GM19397 (cell line): ENCODE data around the gene DELE1.
A peak's percentile ranks its signal among the peaks of the same experiment; 100 is the strongest.

ENCODE experiments used
- ATAC-seq: cut with Tn5 transposase; IDR thresholded peaks from one replicate; pipeline ENCODE4 v1.9.1; 2021; ENCODE audit warnings: mild to moderate bottlenecking, moderate library complexity; ENCODE audit not compliant: unreplicated experiment

Gene DELE1

GRCh38 chr5:141954194-141954593, 30.5 kb downstream of the DELE1 start:
- ATAC-seq = no peak

- no peak for ATAC-seq
Observed at GRCh38 chr5:141957367-141957996, 33.8 kb downstream of the DELE1 start.

- ATAC-seq = no peak
Observed at GRCh38 chr5:141958113-141958512, 34.4 kb downstream of the DELE1 start, which contains the start of gene PCDH12. Gene PCDH12, minus strand, starts transcription at chr5:141958202. Its CDS starts 351 bp downstream, at chr5:141957851.

- no peak for ATAC-seq
Observed at GRCh38 chr5:141958546-141959172, 35.0 kb downstream of the DELE1 start.

- no peak for ATAC-seq
Observed at GRCh38 chr5:141960018-141960417, 36.3 kb downstream of the DELE1 start.

GRCh38 chr5:141960449-141961323, 37.0 kb downstream of the DELE1 start:
- peak; percentile 95 for ATAC-seq

- ATAC-seq = no peak
Observed at GRCh38 chr5:141961466-141961865, 37.8 kb downstream of the DELE1 start.

- no peak for ATAC-seq
Observed at GRCh38 chr5:141963701-141964100, 40.0 kb downstream of the DELE1 start.

GRCh38 chr5:141965071-141965470, 41.4 kb downstream of the DELE1 start:
- no peak for ATAC-seq

- no peak for ATAC-seq
Observed at GRCh38 chr5:141966275-141966962, 42.7 kb downstream of the DELE1 start.

GRCh38 chr5:141966963-141967333, 43.3 kb downstream of the DELE1 start:
- no peak for ATAC-seq

- ATAC-seq = peak; percentile 91
Observed at GRCh38 chr5:141968914-141969608, 45.4 kb downstream of the DELE1 start, which contains the start of gene RNF14. Gene RNF14, plus strand, starts transcription at chr5:141969105. Its CDS starts 4,484 bp downstream, at chr5:141973589.

GRCh38 chr5:141969783-141970771, 46.4 kb downstream of the DELE1 start:
- ATAC-seq = peak; percentile 45

GRCh38 chr5:141973871-141974595, 50.4 kb downstream of the DELE1 start:
- no peak for ATAC-seq

GRCh38 chr5:141976176-141976575, 52.5 kb downstream of the DELE1 start:
- ATAC-seq = no peak

- no peak for ATAC-seq
Observed at GRCh38 chr5:141978389-141978788, 54.7 kb downstream of the DELE1 start.

- ATAC-seq = no peak
Observed at GRCh38 chr5:141982626-141983025, 59.0 kb downstream of the DELE1 start.

- no peak for ATAC-seq
Observed at GRCh38 chr5:141986072-141986471, 62.4 kb downstream of the DELE1 start.

- no peak for ATAC-seq
Observed at GRCh38 chr5:141989720-141990119, 66.0 kb downstream of the DELE1 start.
